ENCODE data around the gene GHRHR. TPM values are rescaled to one million over a fixed set of nuclear protein-coding genes. Genes with fewer than 3 reads are reported as not detected.

GHRHR gene
- total RNA-seq, 1 donor from 2014 or later, result not detected

DNA sequence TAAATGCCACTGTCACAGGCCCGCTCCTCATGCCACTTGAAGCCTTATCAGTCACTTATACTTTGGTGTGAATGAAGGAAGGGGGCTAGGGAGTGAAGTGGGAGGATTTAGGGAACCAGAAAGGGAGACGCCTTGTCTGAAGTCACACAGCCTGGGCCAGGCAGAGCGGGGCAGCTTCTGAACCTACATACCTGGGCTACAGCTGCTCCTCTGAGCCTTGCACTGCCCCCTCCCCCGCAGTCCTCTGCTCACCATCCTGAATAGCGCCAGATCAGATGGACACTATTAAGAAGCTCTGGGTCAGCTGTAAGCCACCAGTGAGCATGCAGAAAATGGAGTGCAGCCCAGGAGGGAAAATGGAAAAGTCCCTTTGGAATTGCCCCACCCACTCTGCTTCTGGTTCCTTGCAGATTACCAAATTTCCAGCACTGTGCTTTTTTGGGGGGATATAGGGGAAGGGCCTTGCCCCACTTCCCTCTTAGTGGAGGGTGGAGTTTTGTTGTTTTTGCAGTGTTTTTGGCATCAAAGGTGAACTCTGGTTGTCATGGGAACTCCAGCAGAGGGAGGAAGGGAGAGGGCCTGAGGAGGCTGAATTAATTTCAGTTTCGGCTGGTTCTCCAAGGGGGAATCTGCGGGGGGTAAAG, 53.4 kb downstream of the GHRHR start:
- TF ChIP-seq, protein P1, sequence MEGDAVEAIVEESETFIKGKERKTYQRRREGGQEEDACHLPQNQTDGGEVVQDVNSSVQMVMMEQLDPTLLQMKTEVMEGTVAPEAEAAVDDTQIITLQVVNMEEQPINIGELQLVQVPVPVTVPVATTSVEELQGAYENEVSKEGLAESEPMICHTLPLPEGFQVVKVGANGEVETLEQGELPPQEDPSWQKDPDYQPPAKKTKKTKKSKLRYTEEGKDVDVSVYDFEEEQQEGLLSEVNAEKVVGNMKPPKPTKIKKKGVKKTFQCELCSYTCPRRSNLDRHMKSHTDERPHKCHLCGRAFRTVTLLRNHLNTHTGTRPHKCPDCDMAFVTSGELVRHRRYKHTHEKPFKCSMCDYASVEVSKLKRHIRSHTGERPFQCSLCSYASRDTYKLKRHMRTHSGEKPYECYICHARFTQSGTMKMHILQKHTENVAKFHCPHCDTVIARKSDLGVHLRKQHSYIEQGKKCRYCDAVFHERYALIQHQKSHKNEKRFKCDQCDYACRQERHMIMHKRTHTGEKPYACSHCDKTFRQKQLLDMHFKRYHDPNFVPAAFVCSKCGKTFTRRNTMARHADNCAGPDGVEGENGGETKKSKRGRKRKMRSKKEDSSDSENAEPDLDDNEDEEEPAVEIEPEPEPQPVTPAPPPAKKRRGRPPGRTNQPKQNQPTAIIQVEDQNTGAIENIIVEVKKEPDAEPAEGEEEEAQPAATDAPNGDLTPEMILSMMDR (conservative IDR thresholded peaks at IDR 0.05; ENCODE audit: low read depth, low read length), result no peak
- DNase-seq (ENCODE audit: low read depth), result no peak
- H3K4me3 ChIP-seq (ENCODE audit: low read depth, low read length), result no peak overlapping the region

DNA sequence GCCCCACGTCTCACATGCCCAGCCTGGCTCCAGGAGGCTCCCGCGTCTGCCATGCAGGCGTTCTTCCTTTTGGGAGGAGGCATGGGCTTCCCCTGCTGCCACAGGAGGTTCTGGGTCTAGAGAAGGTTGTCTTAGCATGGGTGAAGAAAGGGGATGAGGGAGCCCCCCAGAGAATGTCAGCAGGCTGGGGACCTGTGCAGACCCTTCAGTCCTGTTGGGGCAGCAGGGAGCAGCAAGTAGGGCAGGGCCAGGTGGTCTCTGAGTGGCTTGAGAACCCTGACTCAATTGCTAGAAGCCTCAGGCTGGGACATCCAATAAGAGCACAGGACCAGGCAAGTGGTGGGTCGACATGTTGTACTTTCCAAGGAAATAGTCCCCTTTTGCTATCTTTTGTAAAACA, 54.0 kb downstream of the GHRHR start:
- no peak for DNase-seq (ENCODE audit: low read depth)
- no peak overlapping the region for H3K4me3 ChIP-seq (ENCODE audit: low read depth, low read length)
- TF ChIP-seq, protein P1 (conservative IDR thresholded peaks at IDR 0.05; ENCODE audit: low read depth, low read length), result no peak

DNA sequence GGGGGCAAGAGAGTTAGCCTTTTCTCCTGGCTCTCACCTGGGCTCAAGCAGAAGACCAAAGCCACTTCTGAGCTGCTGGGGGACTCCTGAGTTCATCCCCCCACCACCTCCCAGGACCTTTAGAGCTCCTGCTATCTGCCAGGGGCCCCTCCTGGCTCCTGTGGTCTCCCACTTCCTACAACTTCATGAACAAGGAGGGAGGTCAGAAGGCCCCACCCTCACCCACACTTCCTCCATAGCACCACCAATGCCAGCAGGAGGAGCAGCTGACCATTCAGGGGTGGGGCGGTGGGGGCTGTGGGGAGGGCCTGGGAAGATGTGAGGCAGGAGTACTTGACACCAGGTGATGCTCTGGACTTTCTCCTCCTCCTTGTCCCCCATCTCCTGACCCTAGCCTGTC, 55.8 kb downstream of the GHRHR start:
- DNase-seq (ENCODE audit: low read depth), result no peak
- TF ChIP-seq, protein P1 (conservative IDR thresholded peaks at IDR 0.05; ENCODE audit: low read depth, low read length), result no peak
- no peak overlapping the region for H3K4me3 ChIP-seq (ENCODE audit: low read depth, low read length)

DNA sequence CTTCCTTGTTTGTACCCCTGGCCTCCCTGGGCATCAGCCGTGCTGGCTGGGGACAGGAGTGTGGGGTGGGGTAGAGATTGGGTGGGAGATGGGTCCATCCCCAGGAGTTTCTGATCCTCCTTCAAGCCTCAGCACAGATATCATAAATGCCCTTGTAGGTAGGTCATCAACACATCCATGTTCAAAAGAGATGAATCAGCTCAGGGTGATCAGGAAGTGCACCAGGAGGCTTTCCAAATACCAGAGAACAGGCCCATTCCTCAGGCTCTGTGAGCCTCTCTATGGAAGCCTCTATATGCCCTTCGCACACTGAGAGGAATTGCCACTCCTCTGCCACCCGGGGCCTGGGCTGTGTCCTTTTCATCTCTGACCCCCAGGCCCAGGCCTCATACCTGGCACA, 56.4 kb downstream of the GHRHR start:
- TF ChIP-seq, protein P1 (conservative IDR thresholded peaks at IDR 0.05; ENCODE audit: low read depth, low read length), result no peak
- H3K4me3 ChIP-seq (ENCODE audit: low read depth, low read length), result no peak overlapping the region
- DNase-seq (ENCODE audit: low read depth), result no peak

DNA sequence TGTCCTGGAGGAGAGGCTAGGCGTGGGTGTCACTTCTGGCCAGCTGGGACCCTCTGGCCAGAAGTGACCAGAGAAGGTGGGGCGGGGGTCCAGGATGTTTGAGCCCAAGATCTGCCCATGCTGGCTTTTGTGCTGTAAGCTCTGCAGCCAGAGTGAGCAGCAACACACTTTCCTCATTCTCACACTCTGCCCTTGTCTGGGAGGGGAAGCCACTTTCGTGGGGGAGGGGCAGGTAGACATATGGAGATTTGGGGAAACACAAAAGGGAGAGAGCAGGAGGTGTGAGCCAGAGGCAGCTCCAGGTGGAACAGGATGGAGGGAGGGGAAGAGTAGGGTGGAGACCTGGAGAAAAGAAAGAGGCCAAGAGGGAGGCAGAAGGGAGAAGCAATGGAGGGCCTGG, 56.9 kb downstream of the GHRHR start:
- TF ChIP-seq, protein P1 (conservative IDR thresholded peaks at IDR 0.05; ENCODE audit: low read depth, low read length), result no peak
- no peak for DNase-seq (ENCODE audit: low read depth)
- H3K4me3 ChIP-seq (ENCODE audit: low read depth, low read length), result no peak overlapping the region

DNA sequence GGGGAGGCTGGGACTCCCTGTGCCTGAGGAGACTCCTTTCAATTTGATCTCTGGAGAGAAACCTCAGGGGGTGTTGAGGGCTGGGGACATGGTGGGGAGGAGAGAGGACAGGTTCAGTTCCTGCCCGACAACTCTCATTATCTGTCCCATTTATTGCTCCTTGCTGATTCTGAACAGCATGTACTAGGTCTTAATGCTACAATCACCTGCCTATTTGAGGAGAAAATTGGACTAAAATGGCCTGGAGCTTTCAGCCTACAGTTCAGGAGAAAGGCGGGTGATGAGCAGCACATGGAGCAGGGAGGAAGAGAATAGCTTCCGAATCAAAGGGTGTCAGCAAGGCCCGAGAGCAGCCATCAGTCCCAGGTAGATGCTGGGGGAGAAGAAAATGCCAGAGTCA, 58.4 kb downstream of the GHRHR start:
- H3K4me3 ChIP-seq (ENCODE audit: low read depth, low read length), result no peak overlapping the region
- no peak for DNase-seq (ENCODE audit: low read depth)
- TF ChIP-seq, protein P1 (conservative IDR thresholded peaks at IDR 0.05; ENCODE audit: low read depth, low read length), result no peak

DNA sequence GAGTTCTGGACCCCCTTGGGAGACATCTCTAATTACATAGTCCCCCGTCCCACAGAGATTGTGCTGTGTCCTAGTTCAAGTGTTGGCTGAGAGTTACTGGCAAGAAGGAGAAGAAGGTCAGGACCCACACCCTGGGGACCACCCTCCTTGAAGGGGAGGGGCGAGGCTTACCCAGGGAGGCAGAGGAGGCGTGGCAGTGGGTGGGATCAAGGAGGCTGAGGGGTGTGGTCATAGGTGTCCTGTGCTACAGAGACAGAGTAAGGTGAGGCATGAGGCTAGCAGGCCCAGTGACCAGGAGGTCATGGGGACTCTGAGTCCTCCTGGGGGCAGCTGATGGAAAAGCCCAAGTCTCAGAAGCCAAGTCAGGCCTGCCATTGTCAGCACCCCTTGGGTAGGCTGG, 59.0 kb downstream of the GHRHR start:
- no peak for DNase-seq (ENCODE audit: low read depth)

More for the DNA sequence above, 59.0 kb downstream of the GHRHR start:
- TF ChIP-seq, protein P1 (conservative IDR thresholded peaks at IDR 0.05; ENCODE audit: low read depth, low read length), result no peak
- no peak overlapping the region for H3K4me3 ChIP-seq (ENCODE audit: low read depth, low read length)

Measured in epithelial cell of proximal tubule (primary cell).